HG02623 (cell line): ENCODE data around the gene RPS5.
"Not testable (repeated sequence)": the region's sequence is repeated elsewhere in the genome, so short reads cannot be mapped to it uniquely, and the experiment has no call there.

ENCODE experiments used
- ATAC-seq: cut with Tn5 transposase; IDR thresholded peaks from one replicate; pipeline ENCODE4 v1.9.1; 2021; ENCODE audit warnings: moderate library complexity; ENCODE audit not compliant: unreplicated experiment

RPS5 gene

GRCh38 chr19:58386576-58387337 is at the start of gene RPS5:
RPS5 (plus strand) TSS chr19:58387269; CDS start chr19:58388138, 869 bp downstream.
- peak; percentile 90 for ATAC-seq

DNA sequence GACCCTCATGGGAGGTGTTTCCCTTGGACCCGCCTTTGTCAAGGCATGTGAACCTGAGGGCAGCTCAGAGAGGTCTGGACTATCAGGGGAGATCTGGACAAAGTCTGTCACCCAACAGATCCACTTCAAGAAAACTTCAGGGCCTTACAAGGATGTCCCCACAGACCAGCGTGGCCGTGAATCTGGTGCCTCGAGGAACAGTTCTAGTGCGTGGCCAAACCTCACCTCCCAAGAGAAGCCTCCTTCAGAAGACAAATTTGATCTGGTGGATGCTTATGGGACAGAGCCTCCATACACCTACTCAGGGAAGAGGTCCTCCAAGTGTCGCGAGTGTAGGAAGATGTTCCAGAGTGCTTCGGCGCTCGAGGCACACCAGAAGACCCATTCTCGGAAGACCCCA is 48.7 kb upstream of the RPS5 start:
- ATAC-seq, result no peak

- ATAC-seq, result no peak
These were observed 48.1 kb upstream of the RPS5 start for GRCh38 chr19:58338825-58339558.

GRCh38 chr19:58345558-58345957 is 41.5 kb upstream of the RPS5 start:
- ATAC-seq, result no peak

DNA sequence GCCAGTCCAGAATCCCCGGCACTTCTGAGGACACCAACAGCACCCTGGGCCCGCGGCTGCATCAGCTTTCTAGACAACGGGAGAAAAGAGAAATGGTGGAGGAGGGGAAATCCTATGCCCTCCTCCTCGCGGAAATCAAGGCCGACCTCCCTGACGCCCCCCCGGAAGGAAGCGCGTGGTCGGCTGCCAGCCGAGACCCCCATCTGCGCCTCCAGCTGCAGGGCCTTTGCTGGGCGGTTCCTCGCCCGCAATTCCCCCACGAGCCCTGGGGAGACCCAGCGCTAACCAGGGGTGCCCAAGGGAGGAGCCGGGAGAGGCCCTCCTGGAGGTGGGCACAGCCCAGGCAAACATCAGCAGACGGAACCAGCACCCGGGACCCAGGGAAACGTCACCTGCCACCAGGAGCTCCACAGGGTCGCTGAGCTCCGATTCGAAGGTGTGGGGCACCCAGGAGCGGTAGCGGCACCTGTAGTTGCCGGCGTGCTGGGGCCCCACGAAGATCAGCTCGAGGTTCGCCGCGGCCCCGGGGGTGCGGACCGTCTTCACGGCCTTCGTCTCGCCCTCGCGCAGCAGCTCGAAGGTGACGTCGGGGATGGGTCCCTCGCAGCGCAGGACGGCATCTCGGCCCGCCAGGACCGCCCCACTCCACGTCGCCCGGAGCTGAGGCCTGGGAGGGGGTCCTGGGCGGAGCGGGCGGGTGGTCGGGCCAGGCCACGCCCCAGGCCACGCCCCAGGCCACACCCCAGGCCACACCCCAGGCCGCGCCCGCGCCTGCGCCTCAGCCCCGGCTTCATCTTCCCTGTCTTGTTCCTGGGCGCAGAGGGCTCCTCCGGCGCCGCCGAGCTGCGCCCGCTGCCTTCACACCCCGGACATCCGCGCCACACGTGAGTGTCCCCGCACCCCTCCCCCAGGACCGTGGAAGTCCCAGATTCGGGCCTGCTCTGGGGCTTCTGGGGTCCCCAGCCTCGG is 39.8 kb upstream of the RPS5 start:
- peak; percentile 85 for ATAC-seq

- ATAC-seq, result not testable (repeated sequence)
These were observed 39.0 kb upstream of the RPS5 start for GRCh38 chr19:58348080-58348479.

DNA sequence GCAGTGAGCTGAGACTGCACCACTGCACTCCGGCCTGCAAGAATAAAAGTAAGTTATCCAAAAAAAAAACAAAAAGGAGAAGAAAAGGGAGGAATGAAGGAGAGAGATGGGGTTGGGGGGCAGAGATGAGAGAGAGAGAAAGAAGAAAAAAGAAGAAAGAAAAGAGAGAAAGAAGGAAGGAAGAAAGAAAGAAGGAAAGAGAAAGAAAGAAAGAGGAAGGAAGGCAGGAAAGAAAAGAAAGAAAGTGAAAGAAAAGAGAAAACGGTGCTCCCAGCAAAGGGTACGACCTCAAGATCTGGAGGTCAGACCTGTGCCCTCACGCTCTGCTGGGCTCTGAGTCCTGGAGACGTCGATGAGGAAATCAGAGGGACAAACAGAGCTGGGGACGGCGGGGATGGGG is 37.5 kb upstream of the RPS5 start:
- no peak for ATAC-seq

DNA sequence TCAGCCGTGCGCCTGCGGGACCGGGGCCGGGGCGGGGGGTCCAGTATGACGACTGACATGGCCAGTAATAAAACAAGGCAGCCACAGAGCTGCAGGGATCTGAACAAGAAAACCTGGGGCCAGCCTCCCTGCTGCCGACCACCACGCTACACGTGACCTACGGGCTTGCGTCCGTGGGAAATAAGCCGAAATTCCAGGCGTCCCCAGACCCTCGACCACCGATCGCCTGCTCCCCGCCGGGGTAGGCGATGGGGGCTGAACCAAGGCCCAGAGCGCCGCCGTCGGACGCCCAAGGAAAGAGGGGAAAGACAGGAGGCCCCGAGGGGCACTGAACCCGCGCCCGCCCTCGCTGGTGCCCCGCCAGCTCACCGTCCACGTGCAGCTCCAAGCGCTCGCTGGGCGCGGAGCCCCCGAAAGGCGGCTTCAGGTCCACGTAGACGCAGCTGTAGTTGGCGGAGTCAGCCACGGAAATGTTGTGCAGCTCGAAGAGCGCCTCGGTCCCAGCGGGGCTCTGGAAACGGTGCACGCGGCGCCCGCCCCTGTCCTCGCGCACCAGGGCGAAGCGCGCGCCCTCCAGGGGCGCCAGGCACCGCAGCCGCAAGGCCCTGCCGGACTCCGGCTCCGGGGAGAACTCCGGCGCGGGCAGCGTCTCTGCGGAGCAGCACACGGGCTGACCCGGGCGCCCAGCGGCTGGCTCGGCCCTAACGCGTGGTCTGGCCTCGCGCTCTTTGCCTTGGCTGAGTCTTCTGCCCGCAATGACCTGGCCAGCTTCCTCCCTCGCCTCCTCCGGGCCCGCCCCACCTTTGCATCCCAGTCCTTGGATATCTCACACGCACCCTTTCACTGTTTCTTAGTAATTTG is 36.8 kb upstream of the RPS5 start:
- no peak for ATAC-seq

- no peak for ATAC-seq
These were observed 36.1 kb upstream of the RPS5 start for GRCh38 chr19:58350871-58351557.

- ATAC-seq, result no peak
These were observed 35.6 kb upstream of the RPS5 start for GRCh38 chr19:58351558-58351878.

DNA sequence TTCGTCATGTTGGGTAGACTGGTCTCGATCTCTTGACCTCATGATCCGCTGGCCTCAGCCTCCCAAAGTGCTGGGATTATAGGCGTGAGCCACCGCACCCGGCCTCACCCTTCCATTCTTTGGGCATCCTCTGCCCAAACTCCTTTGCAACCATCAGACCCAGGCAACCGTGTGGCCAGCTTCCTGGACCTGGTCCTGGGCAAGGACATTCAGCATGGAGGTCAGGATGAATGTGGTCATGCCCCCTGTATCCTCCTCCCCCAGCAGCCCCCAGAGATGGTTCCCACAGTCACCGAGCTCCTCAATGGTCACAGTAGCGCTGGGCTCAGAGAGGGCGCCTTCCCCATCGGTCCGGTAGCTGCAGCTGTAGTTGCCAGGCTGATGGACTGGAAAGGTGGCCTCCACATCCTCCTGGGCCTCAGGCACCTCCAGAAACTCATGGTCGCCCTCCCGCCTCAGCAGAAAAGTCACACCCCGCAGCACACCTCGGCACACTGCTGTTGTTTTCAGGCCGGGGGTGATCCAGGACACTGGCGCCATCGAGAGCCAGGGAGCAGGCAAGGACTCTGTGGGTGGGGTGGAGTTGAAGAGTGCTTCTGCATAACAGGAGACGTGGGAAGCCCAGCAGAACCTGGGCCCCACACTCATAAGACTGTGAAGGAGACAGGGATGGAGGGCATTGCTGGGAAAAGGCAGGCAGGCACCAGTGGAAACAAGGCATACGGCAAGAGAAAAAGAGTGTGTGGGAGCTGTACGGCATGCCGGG is 34.9 kb upstream of the RPS5 start:
- no peak for ATAC-seq

DNA sequence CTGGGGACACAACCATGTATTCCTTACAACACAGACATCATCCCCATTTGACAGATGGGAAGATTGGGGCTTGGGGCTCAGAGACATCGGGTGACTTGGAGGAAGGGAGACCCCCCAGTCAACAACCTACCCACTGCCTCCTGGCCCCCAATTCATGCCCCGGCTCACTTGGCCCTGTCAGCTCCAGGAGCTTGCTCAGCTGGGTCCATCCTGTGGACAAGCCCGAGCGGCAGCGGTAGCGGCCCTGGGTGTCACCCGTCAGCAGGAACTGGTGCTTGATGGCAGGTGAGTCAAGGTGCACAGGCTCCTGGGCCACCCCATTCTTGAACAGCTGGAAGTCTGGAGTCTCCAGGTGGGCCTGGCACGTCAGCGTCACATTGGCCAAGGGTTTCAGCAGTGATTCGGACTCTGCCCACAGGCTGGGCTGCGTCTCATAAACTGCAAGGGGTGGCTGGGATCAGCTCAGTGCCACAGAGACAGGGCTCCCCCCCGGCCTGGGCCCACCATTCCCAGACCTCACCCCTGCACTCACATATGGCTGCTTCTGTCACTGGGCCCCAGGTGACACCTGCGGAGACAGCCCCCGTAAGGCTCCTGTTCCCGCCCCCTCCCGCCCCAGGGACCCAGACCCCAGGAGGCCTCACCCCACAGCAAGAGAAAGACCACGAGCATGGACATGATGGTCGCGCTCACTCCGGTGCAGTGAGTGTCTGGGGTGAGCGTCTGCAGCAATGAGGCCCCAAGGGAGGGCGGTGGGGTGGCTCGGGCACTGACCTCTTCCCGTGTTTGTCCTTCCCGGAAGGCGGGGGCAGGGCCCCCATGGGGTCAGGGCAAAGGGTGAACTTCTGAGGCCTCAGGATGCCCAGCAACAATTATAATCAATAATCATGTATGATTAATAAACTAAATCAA is 34.1 kb upstream of the RPS5 start, which contains the start of gene A1BG:
Gene A1BG (minus strand): TSS at position 733 of the 912 bp plus-strand sequence. CDS start 55 bp downstream, at position 678.
- ATAC-seq, result no peak

DNA sequence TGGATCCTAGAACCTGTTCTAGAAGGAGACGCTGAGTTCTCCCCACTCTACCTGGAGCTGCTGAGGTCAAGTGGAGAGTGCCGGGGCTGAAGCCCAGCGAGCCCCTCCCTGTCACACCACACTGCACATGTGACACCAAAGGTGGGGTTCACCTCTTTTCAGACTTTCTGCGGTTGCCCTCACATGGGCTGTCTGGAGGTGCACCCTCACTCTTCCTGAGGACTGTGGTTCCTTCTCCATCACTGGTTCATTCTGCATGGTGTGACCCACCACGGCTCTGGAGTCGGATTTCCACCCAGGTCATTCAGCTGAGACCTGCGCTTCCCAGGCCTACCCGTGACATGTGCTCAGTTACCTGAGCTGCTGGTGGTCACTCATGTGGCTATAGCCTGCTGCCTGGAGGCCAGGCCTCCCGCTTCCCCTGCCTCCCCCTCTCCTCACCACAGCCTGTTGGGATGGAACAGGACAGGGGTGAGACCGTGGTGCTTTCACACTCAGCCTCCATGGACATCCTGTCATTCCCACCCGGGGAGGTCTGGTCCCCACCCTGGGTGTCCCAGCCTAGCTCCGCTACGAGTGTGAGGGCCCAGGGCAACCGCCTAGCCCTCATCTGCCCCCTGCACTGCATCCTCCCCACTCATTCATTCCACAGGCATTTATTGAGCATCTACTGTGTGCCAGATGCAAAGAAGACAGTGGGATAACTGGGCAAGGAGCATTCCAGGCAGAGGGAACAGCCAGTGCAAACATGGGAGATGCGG is 33.2 kb upstream of the RPS5 start:
- ATAC-seq, result no peak

DNA sequence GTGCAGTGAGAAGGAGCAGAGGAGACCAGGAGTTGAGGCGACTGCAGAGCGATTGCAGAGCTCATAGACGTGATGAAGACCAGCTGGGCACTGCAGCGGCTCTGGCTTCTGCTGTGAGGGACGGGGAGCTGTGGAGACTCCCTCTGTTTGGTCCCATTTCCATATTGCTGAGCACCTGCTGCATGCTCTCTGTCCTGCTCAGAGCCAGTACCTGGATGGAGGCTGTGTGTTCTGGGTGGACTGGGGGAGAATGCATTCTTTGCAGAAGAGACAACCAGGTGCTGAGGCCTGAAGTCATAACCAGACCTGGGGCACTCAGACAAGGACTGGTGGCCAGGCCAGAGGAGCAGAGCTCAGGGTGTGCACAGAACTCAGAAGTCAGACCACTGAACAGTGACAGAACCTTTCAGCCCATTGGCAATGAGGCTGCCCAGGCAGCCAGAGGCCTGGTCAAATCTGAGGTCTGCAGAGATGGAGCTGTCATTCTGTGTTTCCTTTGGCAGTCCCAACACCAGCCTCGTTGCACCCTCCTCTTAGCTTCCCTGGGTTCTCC is 32.5 kb upstream of the RPS5 start:
- ATAC-seq, result no peak

DNA sequence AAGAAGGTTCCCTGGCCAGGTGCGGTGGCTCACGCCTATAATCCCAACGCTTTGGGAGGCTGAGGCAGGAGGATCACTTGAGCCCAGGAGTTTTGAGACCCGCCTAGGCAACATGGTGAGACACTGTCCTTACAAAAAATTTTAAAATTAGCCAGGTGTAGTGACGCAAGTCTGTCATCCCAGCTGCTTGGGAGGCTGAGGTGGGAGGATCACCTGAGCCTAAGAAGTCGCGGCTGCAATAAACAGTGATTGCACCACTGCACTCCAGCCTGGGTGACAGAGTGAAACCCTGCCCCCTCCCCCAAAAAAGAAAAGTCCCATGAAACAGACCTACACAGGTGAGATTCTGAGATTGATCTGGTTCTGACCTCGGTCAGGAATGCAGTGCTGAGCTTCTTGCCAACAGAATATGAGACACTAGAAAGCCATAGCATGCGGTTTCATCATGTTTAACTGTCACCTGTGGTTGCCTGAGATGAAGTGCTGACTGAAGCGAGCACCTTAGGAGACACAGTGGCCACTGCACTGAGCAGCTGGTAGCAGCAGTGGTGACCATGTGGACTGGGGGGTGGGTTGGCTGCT is 31.8 kb upstream of the RPS5 start:
- ATAC-seq, result no peak

- ATAC-seq, result no peak
These were observed 30.9 kb upstream of the RPS5 start for GRCh38 chr19:58355908-58356765.
